HTERT RPE-1 (cell line): ENCODE results near the gene ATP10A.

Experiments
- in situ Hi-C: fragments of 300-500 bp; cut with MboI; formaldehyde crosslinking; loops from 4 replicates; pipeline ENCODE4 v1.14.3; 2020; ENCODE audit warnings: low sequenced_read_pairs

The ATP10A gene

GRCh38 chr15:25742776-25743547 lies 120.2 kb downstream of the ATP10A start:
- in situ Hi-C loops, result no loop called here

GRCh38 chr15:25742041-25742730 lies 120.9 kb downstream of the ATP10A start:
- in situ Hi-C loops, result no loop called here

GRCh38 chr15:25741256-25741580 lies 121.9 kb downstream of the ATP10A start:
- in situ Hi-C loops, result no loop called here

DNA sequence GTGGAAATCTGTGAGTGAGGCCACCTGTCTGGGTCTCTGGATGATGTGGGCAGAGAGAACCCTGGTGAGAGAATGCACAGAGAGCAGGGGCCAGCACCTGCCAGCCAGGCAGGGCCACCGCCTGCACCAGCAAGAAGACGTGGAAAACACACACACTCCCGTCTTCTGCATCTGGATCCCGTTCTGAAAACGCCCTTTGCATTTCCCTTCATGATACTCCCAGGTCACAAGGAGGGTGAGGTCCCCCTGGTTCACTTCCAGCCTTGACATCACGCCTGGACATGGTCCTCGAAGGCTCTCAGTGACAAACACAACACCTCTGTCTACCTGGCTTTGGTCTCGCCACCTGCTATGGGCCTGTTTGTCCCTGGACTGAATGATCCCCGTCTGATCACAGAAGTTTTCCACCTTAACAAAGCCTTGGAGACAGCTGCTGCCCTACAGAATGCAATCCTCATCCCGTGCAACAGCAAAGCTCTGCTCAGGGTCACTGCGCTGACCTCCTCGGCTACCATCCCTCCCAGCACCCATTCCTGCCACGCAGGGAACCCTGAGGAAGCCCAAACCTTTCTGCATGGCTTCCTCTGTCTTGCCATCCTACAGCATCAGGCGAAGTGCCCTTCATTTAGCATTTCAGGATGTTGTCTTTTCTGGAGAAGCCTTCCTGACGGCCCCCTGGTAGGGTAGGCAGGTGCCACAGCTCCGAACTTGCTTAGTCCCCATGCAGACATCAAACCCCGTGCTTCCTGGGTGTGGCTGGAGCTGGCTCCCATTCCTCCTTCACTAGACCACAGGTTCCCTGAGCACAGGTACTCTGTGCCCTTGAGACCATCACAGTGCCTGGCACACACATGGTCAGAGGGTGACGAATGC lies 122.5 kb downstream of the ATP10A start:
- in situ Hi-C loops, result no loop called here

DNA sequence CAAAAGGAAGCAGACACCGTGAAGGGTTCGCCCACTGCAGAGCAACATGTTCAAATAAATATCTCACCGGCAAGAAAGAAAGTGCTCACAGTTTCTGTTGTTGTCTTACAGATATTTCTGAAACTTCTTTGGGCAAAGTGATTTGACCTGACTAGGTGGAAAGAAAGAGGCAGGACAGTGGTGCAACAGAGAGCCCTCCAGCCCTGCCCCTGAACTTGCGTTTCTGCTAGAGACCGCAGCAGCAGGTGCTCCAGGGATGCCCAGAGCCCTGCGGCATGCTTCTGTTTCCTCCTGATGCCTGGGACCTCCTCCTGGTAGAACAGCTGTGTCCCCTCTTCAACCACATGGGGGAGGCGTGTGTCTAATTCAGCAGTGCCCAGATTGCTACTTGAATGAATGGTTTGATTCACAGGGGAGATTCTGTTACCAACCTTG lies 123.4 kb downstream of the ATP10A start:
- in situ Hi-C loops, result no loop called here

DNA sequence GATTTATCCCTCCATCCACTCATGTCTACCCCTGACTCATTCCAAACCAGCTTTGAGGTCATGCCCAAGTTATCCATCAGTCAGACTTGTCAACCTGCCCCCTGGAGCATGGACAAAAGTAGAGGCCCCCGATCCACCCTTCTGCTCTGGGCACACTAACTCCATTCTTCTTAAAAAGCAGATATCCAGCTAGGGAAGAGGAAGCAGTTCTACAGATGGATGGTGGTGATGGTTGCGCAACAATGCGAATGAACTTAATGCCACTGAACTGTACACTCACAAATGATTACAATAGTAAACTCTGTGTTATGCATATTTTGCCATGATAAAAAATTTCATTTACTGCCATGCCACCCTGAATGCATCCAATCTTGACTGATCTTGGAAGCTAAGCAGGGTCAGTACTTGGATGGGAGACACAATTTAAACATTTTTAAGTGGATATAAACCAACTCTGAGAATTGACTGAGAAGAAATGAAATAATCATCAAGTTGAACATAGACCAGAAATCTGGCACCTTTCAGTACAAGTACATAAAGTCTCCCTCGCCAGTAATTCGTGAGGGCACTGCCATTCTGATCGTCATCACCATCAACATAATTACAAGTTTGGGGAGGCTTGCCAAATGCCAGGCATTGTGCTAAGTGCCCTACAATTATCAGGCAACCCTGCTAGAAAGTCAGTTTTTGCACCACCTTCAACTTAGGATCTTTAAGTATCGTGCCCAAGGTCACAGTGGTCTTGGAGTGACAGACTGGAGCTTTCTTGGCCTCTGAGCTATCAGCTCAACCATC lies 124.8 kb downstream of the ATP10A start:
- in situ Hi-C loops, result no loop called here

DNA sequence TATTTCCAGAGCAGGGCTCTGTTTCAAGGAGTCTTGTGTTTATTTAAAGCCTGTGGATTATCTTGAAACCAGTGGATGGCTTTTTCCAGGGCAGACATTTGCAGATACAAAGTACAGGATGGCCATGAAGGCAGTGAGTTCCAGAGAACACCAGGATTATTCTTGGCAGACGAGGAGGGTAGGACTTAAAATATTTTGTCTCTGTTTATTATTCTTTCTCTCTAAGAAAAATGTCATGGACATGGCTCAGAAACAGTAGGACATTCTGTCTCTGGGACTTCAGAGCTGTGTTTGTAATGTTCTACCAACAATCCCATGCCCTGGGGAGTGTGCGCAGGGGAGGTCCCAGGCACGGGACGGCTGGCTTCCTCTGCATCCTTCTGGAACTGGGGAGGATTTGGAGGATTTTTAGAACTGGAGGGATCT lies 125.9 kb downstream of the ATP10A start:
- in situ Hi-C loops, result no loop called here

DNA sequence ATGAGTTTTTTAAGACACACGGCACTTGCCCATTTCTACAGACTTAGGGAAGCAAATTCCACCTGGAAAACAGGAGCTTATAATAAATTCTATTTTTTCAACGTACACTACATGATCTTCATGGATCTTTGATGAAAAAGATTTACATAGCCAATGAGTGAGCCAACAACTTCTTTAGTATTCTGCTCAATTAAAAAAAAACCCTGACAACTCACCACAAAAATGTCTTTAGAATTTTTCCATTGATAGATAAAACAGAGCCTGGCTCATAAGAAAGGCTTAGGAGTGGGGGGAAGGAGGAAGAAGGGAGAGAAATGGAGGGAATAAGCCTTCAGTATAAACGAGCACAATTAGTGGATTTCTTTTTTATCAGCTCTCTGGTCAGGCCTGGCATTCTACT lies 126.7 kb downstream of the ATP10A start:
- in situ Hi-C loops, result no loop called here

GRCh38 chr15:25735550-25736384 lies 127.4 kb downstream of the ATP10A start:
- in situ Hi-C loops, result no loop called here

DNA sequence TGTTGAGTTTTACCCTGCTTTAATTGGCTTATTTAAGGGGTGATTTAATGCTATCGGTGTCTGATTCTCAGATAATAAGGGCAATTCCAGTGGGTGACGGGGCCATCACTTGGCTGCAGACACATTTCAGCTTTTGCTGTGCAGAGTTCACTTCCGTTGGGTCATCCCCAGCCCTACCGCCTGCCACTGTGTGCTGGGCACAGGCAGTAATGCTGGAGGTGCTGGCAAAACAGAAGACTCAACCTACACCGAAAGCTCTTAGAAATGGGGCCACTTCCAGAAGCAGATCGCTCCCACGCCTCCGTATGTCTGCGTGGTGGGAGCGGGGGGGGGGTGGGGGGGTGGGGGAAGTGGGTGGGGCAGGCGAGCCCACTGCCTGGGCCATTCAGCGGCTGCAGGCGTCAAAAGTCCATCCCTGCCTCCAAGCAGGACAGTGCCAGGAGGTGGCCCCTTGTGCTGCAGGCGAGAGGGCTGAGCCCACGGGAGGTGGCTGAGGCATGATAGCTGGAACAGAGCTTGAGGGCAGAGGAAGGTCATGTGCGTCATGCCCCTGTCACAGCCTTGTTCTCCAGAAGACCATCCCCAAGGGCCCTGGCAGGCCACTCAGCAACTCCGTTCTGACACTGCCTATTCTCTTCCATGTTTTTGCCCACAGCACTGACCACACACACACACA lies 128.3 kb downstream of the ATP10A start:
- in situ Hi-C loops, result no loop called here

GRCh38 chr15:25733856-25734679 lies 129.1 kb downstream of the ATP10A start:
- in situ Hi-C loops, result no loop called here

DNA sequence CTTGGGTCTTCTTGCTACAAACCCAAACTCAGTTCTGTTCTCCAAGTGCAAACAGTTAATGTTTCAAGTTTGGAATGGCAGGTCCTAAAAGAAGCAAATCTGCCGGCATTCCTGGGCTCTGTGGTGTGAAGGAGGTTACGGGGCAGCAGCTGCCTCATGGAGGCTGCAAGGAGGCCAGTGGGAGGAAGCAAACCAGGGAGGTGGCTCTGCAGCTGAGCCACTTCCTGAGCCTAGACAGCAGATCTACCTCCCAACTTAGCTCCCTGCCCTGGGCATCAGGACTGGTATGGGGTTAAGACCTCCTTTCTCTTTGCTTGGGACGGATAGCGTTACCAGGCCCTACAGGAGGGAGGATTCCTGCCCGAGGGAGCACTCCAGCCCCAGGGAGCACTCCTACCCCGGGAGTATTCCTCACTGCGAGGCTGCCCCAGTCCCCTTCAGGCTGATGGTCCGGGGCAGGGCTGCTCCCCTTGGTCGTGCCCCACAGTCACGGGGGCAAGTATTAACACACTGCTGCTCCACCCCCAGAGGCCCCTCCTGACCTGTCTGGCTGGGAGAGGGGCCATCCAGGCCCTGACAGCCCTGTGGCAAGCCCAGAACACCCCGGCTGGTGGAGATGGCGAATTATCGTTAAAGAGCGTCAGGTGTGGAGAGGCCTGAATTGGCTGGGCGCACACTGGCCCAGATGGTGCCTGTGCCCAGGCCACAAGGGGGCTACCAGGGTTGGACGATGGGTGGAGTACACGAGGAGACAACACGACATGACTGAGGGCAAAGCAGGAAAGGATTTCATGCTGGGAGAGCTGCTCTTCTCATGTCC lies 129.9 kb downstream of the ATP10A start:
- in situ Hi-C loops, result no loop called here

GRCh38 chr15:25732191-25732590 lies 130.9 kb downstream of the ATP10A start:
- in situ Hi-C loops, result no loop called here

DNA sequence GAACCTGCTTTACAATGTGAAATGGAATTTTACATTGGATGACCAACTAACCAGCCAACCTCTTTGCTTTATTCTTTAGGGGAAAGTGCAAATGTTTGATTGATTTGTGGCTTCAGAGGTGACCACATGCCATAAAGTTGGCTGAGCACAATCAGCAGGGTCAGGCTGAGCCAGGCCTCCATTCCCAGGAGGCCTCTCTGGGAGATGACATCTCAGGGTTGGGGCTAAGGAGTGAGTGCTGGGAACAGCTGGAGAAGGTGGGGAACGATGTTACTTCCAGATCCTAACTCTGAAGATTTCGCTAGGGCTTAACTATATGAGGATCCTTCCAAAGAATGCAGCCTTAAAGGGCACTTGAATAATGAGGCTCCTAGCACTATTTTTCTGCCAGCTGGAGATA lies 131.7 kb downstream of the ATP10A start:
- in situ Hi-C loops, result no loop called here

GRCh38 chr15:25730918-25731317 lies 132.2 kb downstream of the ATP10A start:
- in situ Hi-C loops, result no loop called here

DNA sequence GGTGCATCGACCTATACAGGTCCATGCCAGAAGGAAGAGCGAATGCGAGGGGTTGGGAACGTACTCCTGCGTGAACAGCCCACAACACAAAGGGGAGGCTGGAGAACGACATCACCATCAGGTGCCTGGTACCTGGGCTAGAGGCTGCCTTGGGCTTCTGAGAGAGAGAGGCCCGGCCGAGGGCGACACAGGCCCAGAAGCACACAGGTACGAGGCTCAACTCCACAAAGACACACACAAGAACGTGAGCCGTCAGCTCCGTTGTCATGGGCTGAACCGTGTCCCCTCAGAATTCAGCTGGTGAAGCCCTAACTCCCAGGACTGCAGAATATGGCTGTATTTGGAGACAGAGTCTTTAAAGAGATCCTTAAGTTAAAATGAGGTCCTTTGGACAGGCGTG lies 134.3 kb downstream of the ATP10A start:
- in situ Hi-C loops, result no loop called here

- in situ Hi-C loops, result no loop called here
These were observed 135.1 kb downstream of the ATP10A start for GRCh38 chr15:25727867-25728600.
